ENCODE results near the gene ALPI.

- TF ChIP-seq CTCF (tag by site-specific recombination; IDR thresholded peaks at IDR 0.05): no peak
- no peak for TF ChIP-seq REST (tag by site-specific recombination; IDR thresholded peaks at IDR 0.05)
- TF ChIP-seq, protein P1, sequence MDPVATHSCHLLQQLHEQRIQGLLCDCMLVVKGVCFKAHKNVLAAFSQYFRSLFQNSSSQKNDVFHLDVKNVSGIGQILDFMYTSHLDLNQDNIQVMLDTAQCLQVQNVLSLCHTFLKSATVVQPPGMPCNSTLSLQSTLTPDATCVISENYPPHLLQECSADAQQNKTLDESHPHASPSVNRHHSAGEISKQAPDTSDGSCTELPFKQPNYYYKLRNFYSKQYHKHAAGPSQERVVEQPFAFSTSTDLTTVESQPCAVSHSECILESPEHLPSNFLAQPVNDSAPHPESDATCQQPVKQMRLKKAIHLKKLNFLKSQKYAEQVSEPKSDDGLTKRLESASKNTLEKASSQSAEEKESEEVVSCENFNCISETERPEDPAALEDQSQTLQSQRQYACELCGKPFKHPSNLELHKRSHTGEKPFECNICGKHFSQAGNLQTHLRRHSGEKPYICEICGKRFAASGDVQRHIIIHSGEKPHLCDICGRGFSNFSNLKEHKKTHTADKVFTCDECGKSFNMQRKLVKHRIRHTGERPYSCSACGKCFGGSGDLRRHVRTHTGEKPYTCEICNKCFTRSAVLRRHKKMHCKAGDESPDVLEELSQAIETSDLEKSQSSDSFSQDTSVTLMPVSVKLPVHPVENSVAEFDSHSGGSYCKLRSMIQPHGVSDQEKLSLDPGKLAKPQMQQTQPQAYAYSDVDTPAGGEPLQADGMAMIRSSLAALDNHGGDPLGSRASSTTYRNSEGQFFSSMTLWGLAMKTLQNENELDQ (tag by site-specific recombination; IDR thresholded peaks at IDR 0.05; ENCODE audit: low read depth): no peak
- TF ChIP-seq ZNF660 (tag by site-specific recombination; IDR thresholded peaks at IDR 0.05): no peak
Observed at GRCh38 chr2:232460171-232460570, 4.2 kb downstream of the ALPI start.
